H1 (cell line): Measurements from ENCODE around the gene KRT78. TPM values are rescaled to one million over a fixed set of nuclear protein-coding genes. Genes with fewer than 3 reads are reported as not detected.

Experiments
- CTCF ChIA-PET: fragments of 300-600 bp; sonication (Branson Sonifier 250); formaldehyde crosslinking; loops from one replicate; lab custom pipeline; 2021; ENCODE audit not compliant: partially characterized antibody; lab: Charles Lee
- POLR2A ChIA-PET: fragments of 300-600 bp; sonication (Branson Sonifier 250); formaldehyde crosslinking; loops from one replicate; lab custom pipeline; 2021; ENCODE audit warnings: inconsistent platforms; ENCODE audit not compliant: partially characterized antibody; lab: Charles Lee
- DNase-seq, 2 experiments: peaks; one replicate each; pipeline versions ENCODE4 v3.0.0 to v3.0.0-alpha.2; 2010 to 2022; ENCODE audit warnings: low spot score in 2 of 2, low read depth in 1 of 2, mixed read lengths in 1 of 2
- FAIRE-seq: peaks from 2 replicates; lab custom pipeline; 2011; peaks lifted over from hg19 to GRCh38; lab: Jason Lieb, UNC
- H2AFZ ChIP-seq: 2 replicates; pipeline ENCODE4 v1.8.1; 2012; ENCODE audit warnings: low read length, inconsistent platforms
- H2AK5ac ChIP-seq: 2 replicates; pipeline ENCODE4 v1.6.1; 2013; ENCODE audit warnings: low read depth, low read length
- H2BK120ac ChIP-seq: replicated peaks from 2 replicates; pipeline ENCODE3; 2013; ENCODE audit warnings: low read depth, low read length, inconsistent platforms
- H2BK12ac ChIP-seq: 2 replicates; pipeline ENCODE4 v1.6.1; 2013; ENCODE audit warnings: low read depth, low read length
- H2BK15ac ChIP-seq: 2 replicates; pipeline ENCODE4 v1.6.1; 2013; ENCODE audit warnings: low read length
- H2BK20ac ChIP-seq: 2 replicates; pipeline ENCODE4 v1.6.1; 2013; ENCODE audit warnings: low read length
- H2BK5ac ChIP-seq: 2 replicates; pipeline ENCODE4 v1.6.1; 2013; ENCODE audit warnings: low read depth, low read length
- H3K14ac ChIP-seq: 2 replicates; pipeline ENCODE4 v1.6.1; 2013; ENCODE audit warnings: inconsistent platforms; ENCODE audit not compliant: insufficient read length
- H3K18ac ChIP-seq: 2 replicates; pipeline ENCODE4 v1.6.1; 2013; ENCODE audit warnings: low read length; ENCODE audit errors: extremely low read depth
- H3K23ac ChIP-seq: 2 replicates; pipeline ENCODE4 v1.6.1; 2013; ENCODE audit warnings: inconsistent platforms; ENCODE audit not compliant: insufficient read length
- H3K23me2 ChIP-seq: 2 replicates; pipeline ENCODE4 v1.6.1; 2013; ENCODE audit warnings: low read depth, low read length
- H3K27ac ChIP-seq: 2 replicates; pipeline ENCODE4 v1.6.1; 2011; ENCODE audit warnings: low read depth, low read length, inconsistent platforms
- H3K27me3 ChIP-seq, 4 experiments: replicated peaks in 1 of 4; 1 replicate in 1 of 4; 2 replicates in 3 of 4; pipeline versions ENCODE4 v1.6.1 to v1.8.1; 2011 to 2013; ENCODE audit warnings: low read length in 3 of 4, mild to moderate bottlenecking in 3 of 4, inconsistent platforms in 2 of 4, mixed read lengths in 2 of 4, moderate library complexity in 1 of 4; ENCODE audit not compliant: control insufficient read depth in 3 of 4, insufficient read depth in 3 of 4; ENCODE audit errors: extremely low read depth in 1 of 4
- H3K36me3 ChIP-seq, 4 experiments: 2 replicates each; pipeline versions ENCODE4 v1.6.1 to v1.8.1; 2011 to 2013; ENCODE audit warnings: mild to moderate bottlenecking in 4 of 4, low read length in 3 of 4, moderate library complexity in 2 of 4, control low read depth in 1 of 4, inconsistent platforms in 1 of 4; ENCODE audit not compliant: insufficient read depth in 4 of 4, control insufficient read depth in 2 of 4
- H3K4ac ChIP-seq: replicated peaks from 2 replicates; pipeline ENCODE3; 2013; ENCODE audit warnings: low read length, low read depth, mixed read lengths, inconsistent platforms; ENCODE audit not compliant: insufficient read length
- H3K4me1 ChIP-seq, 4 experiments: replicated peaks in 1 of 4; 1 replicate in 1 of 4; 2 replicates in 3 of 4; pipeline versions ENCODE4 v1.6.1 to v1.8.1; 2011 to 2013; ENCODE audit warnings: low read length in 3 of 4, inconsistent platforms in 2 of 4, mixed read lengths in 1 of 4; ENCODE audit not compliant: insufficient read depth in 4 of 4, control insufficient read depth in 3 of 4
- H3K4me2 ChIP-seq, 2 experiments: 2 replicates each; pipeline versions ENCODE4 v1.6.1 to v1.8.1; 2011 to 2013; ENCODE audit warnings: low read depth in 2 of 2, low read length in 2 of 2, control low read depth in 1 of 2, inconsistent platforms in 1 of 2, mild to moderate bottlenecking in 1 of 2; ENCODE audit not compliant: insufficient read depth in 1 of 2
- H3K4me3 ChIP-seq, 4 experiments: fragments of 200-600, 300-600 bp in 1 of 4; sonication (generic), shearing (Covaris generic), sonication (Bioruptor Twin) in 1 of 4; 2 replicates each; pipeline versions ENCODE4 v1.5.1 to v1.8.1; 2011 to 2016; ENCODE audit warnings: low read length in 4 of 4, low read depth in 3 of 4, control low read depth in 2 of 4, inconsistent platforms in 2 of 4, mild to moderate bottlenecking in 2 of 4, mixed read lengths in 1 of 4, moderate library complexity in 1 of 4; ENCODE audit not compliant: insufficient read depth in 2 of 4; ENCODE audit errors: extremely low read depth in 1 of 4
- H3K56ac ChIP-seq: replicated peaks from 2 replicates; pipeline ENCODE3; 2013; ENCODE audit warnings: low read depth, mild to moderate bottlenecking, mixed read lengths, low read length, inconsistent platforms; ENCODE audit not compliant: insufficient read length
- H3K79me1 ChIP-seq: 2 replicates; pipeline ENCODE4 v1.6.1; 2013; ENCODE audit warnings: low read depth, low read length, control low read depth
- H3K79me2 ChIP-seq, 2 experiments: 2 replicates each; pipeline versions ENCODE4 v1.6.1 to v1.8.1; 2012 to 2013; ENCODE audit warnings: low read length in 2 of 2, mild to moderate bottlenecking in 2 of 2, inconsistent platforms in 1 of 2; ENCODE audit not compliant: insufficient read depth in 2 of 2, control insufficient read depth in 1 of 2
- H3K9ac ChIP-seq, 4 experiments: replicated peaks in 1 of 4; 1 replicate in 1 of 4; 2 replicates in 3 of 4; pipeline versions ENCODE4 v1.6.1 to v1.8.1; 2011 to 2013; ENCODE audit warnings: low read depth in 3 of 4, low read length in 3 of 4, control low read depth in 2 of 4, mild to moderate bottlenecking in 2 of 4, moderate library complexity in 2 of 4, inconsistent platforms in 1 of 4; ENCODE audit errors: extremely low read depth in 1 of 4
- H3K9me3 ChIP-seq, 2 experiments: 2 replicates each; pipeline versions ENCODE4 v1.6.1 to v1.8.1; 2012 to 2013; ENCODE audit warnings: mild to moderate bottlenecking in 2 of 2, moderate library complexity in 2 of 2, control low read depth in 1 of 2, inconsistent platforms in 1 of 2, low read depth in 1 of 2, low read length in 1 of 2, mixed read lengths in 1 of 2; ENCODE audit not compliant: insufficient read depth in 2 of 2
- H4K20me1 ChIP-seq, 2 experiments: replicated peaks in 1 of 2; 2 replicates each; pipeline versions ENCODE3 to v1.8.1; 2011 to 2013; ENCODE audit warnings: inconsistent platforms in 2 of 2, low read length in 2 of 2, mild to moderate bottlenecking in 1 of 2; ENCODE audit not compliant: insufficient read depth in 2 of 2, control insufficient read depth in 1 of 2
- H4K5ac ChIP-seq: 2 replicates; pipeline ENCODE4 v1.6.1; 2013; ENCODE audit warnings: low read length, low read depth, mixed read lengths, inconsistent platforms; ENCODE audit not compliant: insufficient read length
- H4K8ac ChIP-seq: 2 replicates; pipeline ENCODE4 v1.8.0; 2013; ENCODE audit warnings: mild to moderate bottlenecking, moderate library complexity, low read length, inconsistent platforms; ENCODE audit not compliant: insufficient read depth; ENCODE audit errors: extremely low read depth
- H4K91ac ChIP-seq: replicated peaks from 2 replicates; pipeline ENCODE3; 2013; ENCODE audit warnings: low read length, mixed read lengths, inconsistent platforms; ENCODE audit not compliant: insufficient read length
- ATF3 ChIP-seq: IDR thresholded peaks from 2 replicates; pipeline ENCODE4 v1.6.1; 2011; ENCODE audit warnings: low read depth, mild to moderate bottlenecking, low read length; ENCODE audit not compliant: insufficient read depth
- BACH1 ChIP-seq: IDR thresholded peaks from 2 replicates; pipeline ENCODE4 v1.6.1; 2012; ENCODE audit warnings: low read length, improper control_type of control experiment
- BCL11A ChIP-seq, 2 experiments: IDR thresholded peaks; one replicate each; pipeline ENCODE4 v1.6.1; 2011; ENCODE audit warnings: low read depth in 2 of 2, low read length in 2 of 2, mild to moderate bottlenecking in 2 of 2
- BRCA1 ChIP-seq: IDR thresholded peaks from 2 replicates; pipeline ENCODE4 v1.6.1; 2012; ENCODE audit warnings: low read depth, low read length, improper control_type of control experiment
- EZH2 ChIP-seq: fragments of 200-600 bp; sonication (generic); IDR thresholded peaks from 2 replicates; pipeline ENCODE4 v1.7.1; 2012; ENCODE audit warnings: low read depth, mild to moderate bottlenecking, moderate library complexity, low read length, inconsistent platforms; ENCODE audit not compliant: severe bottlenecking
- HDAC6 ChIP-seq: IDR thresholded peaks from one replicate; pipeline ENCODE4 v1.7.1; 2012; ENCODE audit warnings: low read depth, mild to moderate bottlenecking, inconsistent platforms, low read length, moderate library complexity
- POU5F1 ChIP-seq: IDR thresholded peaks from 2 replicates; pipeline ENCODE4 v1.6.1; 2011; ENCODE audit warnings: low read depth, mild to moderate bottlenecking, low read length, moderate library complexity
- RFX5 ChIP-seq: IDR thresholded peaks from 2 replicates; pipeline ENCODE4 v1.6.1; 2011; ENCODE audit warnings: low read depth, low read length, improper control_type of control experiment, borderline replicate concordance
- SIRT6 ChIP-seq: IDR thresholded peaks from one replicate; pipeline ENCODE4 v1.7.1; 2012; ENCODE audit warnings: low read length, inconsistent platforms
- YY1 ChIP-seq: IDR thresholded peaks from 2 replicates; pipeline ENCODE4 v1.6.1; 2011; ENCODE audit warnings: low read depth, mild to moderate bottlenecking, low read length
- WGBS, 2 experiments: shearing (Covaris generic) in 1 of 2; methylation state at CpG; one replicate each; pipeline versions ENCODE4 v1.1.6 to v1.1.7; 2013 to 2015; ENCODE audit warnings: low lambda C conversion rate in 2 of 2, mixed read lengths in 2 of 2, inconsistent platforms in 1 of 2, low coverage in 1 of 2, missing lambda C conversion rate in 1 of 2; ENCODE audit not compliant: insufficient replicate concordance in 2 of 2, insufficient coverage in 1 of 2, insufficient read length in 1 of 2; ENCODE audit errors: extremely low coverage in 1 of 2, missing lambda C conversion rate in 1 of 2; 5-methylcytosine and 5-hydroxymethylcytosine counted together
- polyA plus RNA-seq, 7 experiments: library from polyadenylated mRNA; depleted of rRNA in 3 of 7; stranded (reverse) in 5 of 7; unstranded in 2 of 7; fragments of >200 nt in 5 of 7; fragments of 200-250 nt in 2 of 7; gene quantifications; 1 replicate in 5 of 7; 2 replicates in 1 of 7; 4 replicates in 1 of 7; pipeline versions ENCODE4 v1.2.1 to v1.2.3, GENCODE V29; 2011 to 2013; ENCODE audit warnings: missing spikeins in 2 of 7, mixed read lengths in 2 of 7
- total RNA-seq: library from RNA; stranded (reverse); fragmentation: NEBNext Ultra II Directional; extraction: Animal tissue kit (Norgen Biotek cat#: 25700); gene quantifications from 2 replicates; pipeline ENCODE4 v1.2.1, GENCODE V29; 2021

KRT78 gene
- total and polyA plus RNA-seq, 2 of the 8 experiments (the other 6 are each of a cell fraction or from before 2014, with no cell fraction given) = not detected

GRCh38 chr12:52874573-52875435 lies 26.0 kb upstream of the KRT78 start:
- FAIRE-seq = no peak
- H3K9ac ChIP-seq = no peak overlapping the region
- no peak overlapping the region for H4K5ac ChIP-seq
- H2BK5ac ChIP-seq = no peak overlapping the region
- H2AFZ ChIP-seq = peak overlapping the region; percentile 61; the same call in 1 of the 2 replicates
- 84% methylated on average over 10 of the region's 10 CpGs; no CpG with 5 or more reads in 1 of the 2 experiments for WGBS, 2 experiments
- H4K20me1 ChIP-seq = peaks cover 0 to 3% of the 10 kb centered on the region in 2 experiments
- no peak overlapping the region for H3K23ac ChIP-seq
- H3K4me2 ChIP-seq = peak overlapping the region; percentile 71 to 80
- no peaks in the 10 kb centered on the region for H3K79me2 ChIP-seq
- H2BK120ac ChIP-seq = no peak overlapping the region
- H3K27me3 ChIP-seq = peaks cover 0 to 22% (median 17%) of the 10 kb centered on the region in 4 experiments; a peak in 5 of 7 replicates
- H3K4me3 ChIP-seq = peak overlapping the region; percentile 31 to 60 (median 46)
- H3K36me3 ChIP-seq = no peaks in the 10 kb centered on the region
- H3K9me3 ChIP-seq = no peaks in the 10 kb centered on the region
- H3K18ac ChIP-seq = no peak overlapping the region
- no peak overlapping the region for H3K27ac ChIP-seq
- no peak for DNase-seq
- no peak overlapping the region for H2BK20ac ChIP-seq
- H3K56ac ChIP-seq = no peak overlapping the region
- H2BK12ac ChIP-seq = no peak overlapping the region
- no peaks in the 10 kb centered on the region for H3K79me1 ChIP-seq
- no peak overlapping the region for H3K14ac ChIP-seq
- no peak overlapping the region for H2AK5ac ChIP-seq
- peak overlapping the region; percentile 38; the same call in 1 of the 2 replicates for H4K8ac ChIP-seq
- no peak overlapping the region for H3K4ac ChIP-seq
- peaks cover 0 to 8% (median 4%) of the 10 kb centered on the region in 4 experiments; a peak in 4 of 7 replicates for H3K4me1 ChIP-seq
- H3K23me2 ChIP-seq = peaks cover 8% of the 10 kb centered on the region; the same call in 1 of the 2 replicates
- no peak overlapping the region for H4K91ac ChIP-seq
- ChIA-PET POLR2A (interaction anchor here (1.0 to 1.3 kb wide), 2 partner anchors 131 to 625 kb away, joined by 3 read pairs; partner anchors contain the start of gene EIF4B), CTCF (interaction anchor here (0.8 to 36.8 kb wide), 23 partner anchors 6 to 734 kb away, joined by 3 to 1250 read pairs (median 5); partner anchors contain the start of gene KRT85)
- no peak overlapping the region for H2BK15ac ChIP-seq
- TF ChIP-seq RFX5 (no peak), BRCA1 (no peak), ATF3 (no peak), YY1 (no peak), BCL11A (IDR thresholded peaks at IDR 0.05; ENCODE audit: low read depth in 2 of 2, low read length in 2 of 2) (no peak), EZH2 (no peak), SIRT6 (no peak), HDAC6 (no peak), BACH1 (no peak), POU5F1 (no peak)
- TF ChIP-seq, all 59 proteins: peak for 0
